K562 (cell line): ENCODE results near the gene CLEC17A. TPM values are rescaled to one million over a fixed set of nuclear protein-coding genes. Genes with fewer than 3 reads are reported as not detected.

Experiments
- CHD1 ChIP-seq: fragments of 200-600 bp; sonication (generic); IDR thresholded peaks from one replicate; pipeline ENCODE4 v1.6.1; 2012; ENCODE audit warnings: mild to moderate bottlenecking, moderate library complexity, low read length, inconsistent platforms
- CREM ChIP-seq: IDR thresholded peaks from 2 replicates; pipeline ENCODE4 v1.6.1; 2014; ENCODE audit warnings: antibody characterized with exemption, low read depth
- MAZ ChIP-seq, 2 experiments: fragments of 450-650 bp in 1 of 2; sonication (generic) in 1 of 2; formaldehyde crosslinking; IDR thresholded peaks in 1 of 2; conservative IDR thresholded peaks in 1 of 2; 2 replicates each; pipeline versions ENCODE4 v1.4.0 to v1.5.0; 2020; ENCODE audit warnings: mild to moderate bottlenecking in 1 of 2, missing genetic modification reagents in 1 of 2
- MCM7 ChIP-seq, 2 experiments: fragments of 450-650 bp; IDR thresholded peaks; 2 replicates each; pipeline ENCODE4 v1.6.1; 2016 to 2018
- NCOA6 ChIP-seq: fragments of 450-650 bp; IDR thresholded peaks from 2 replicates; pipeline ENCODE4 v1.6.1; 2017; ENCODE audit warnings: mild to moderate bottlenecking
- NFYB ChIP-seq: IDR thresholded peaks from 2 replicates; pipeline ENCODE4 v1.6.1; 2011; ENCODE audit warnings: mild to moderate bottlenecking, moderate library complexity; ENCODE audit not compliant: insufficient read length; ENCODE audit errors: extremely low read depth
- PURB ChIP-seq: sonication (generic); formaldehyde crosslinking; IDR thresholded peaks from 2 replicates; pipeline ENCODE4 v1.9.0; 2021; ENCODE audit warnings: low read depth, mild to moderate bottlenecking, missing genetic modification reagents
- RB1 ChIP-seq: fragments of 450-650 bp; IDR thresholded peaks from 2 replicates; pipeline ENCODE4 v1.6.1; 2017; ENCODE audit warnings: low read depth, mild to moderate bottlenecking
- SAP30 ChIP-seq: fragments of 200-600 bp; sonication (generic); IDR thresholded peaks from 2 replicates; pipeline ENCODE4 v1.6.1; 2012; ENCODE audit warnings: borderline replicate concordance, low read depth, mild to moderate bottlenecking, moderate library complexity, low read length, control low read depth, inconsistent platforms; ENCODE audit not compliant: insufficient read depth, poor library complexity, severe bottlenecking
- SOX6 ChIP-seq: fragments of 450-650 bp; IDR thresholded peaks from 2 replicates; pipeline ENCODE4 v1.6.1; 2014; ENCODE audit warnings: mild to moderate bottlenecking
- TCF3 ChIP-seq: sonication (generic); formaldehyde crosslinking; IDR thresholded peaks from 2 replicates; pipeline ENCODE4 v1.4.0; 2020; ENCODE audit warnings: mild to moderate bottlenecking, missing genetic modification reagents
- ZKSCAN1 ChIP-seq: fragments of 150-350 bp; IDR thresholded peaks from 2 replicates; pipeline ENCODE4 v1.6.1; 2016; ENCODE audit warnings: low read depth, low read length
- ZNF121 ChIP-seq: sonication (generic); formaldehyde crosslinking; conservative IDR thresholded peaks from 2 replicates; pipeline ENCODE4 v1.8.0; 2022; ENCODE audit warnings: missing genetic modification reagents
- ZNF217 ChIP-seq: sonication (generic); formaldehyde crosslinking; IDR thresholded peaks from 2 replicates; pipeline ENCODE4 v1.8.0; 2022; ENCODE audit warnings: mild to moderate bottlenecking, missing genetic modification reagents
- ZNF3 ChIP-seq: fragments of 250-450 bp; sonication (Bioruptor Pico); IDR thresholded peaks from 2 replicates; pipeline ENCODE4 v1.5.0; 2021; ENCODE audit warnings: mild to moderate bottlenecking, moderate library complexity
- polyA plus RNA-seq, 8 experiments: library from polyadenylated mRNA; depleted of rRNA in 4 of 8; stranded (reverse) in 5 of 8; unstranded in 3 of 8; fragments of >200 nt; fragmentation: Nextera tagmentation in 2 of 8; fragmentation: Illumina TruSeq in 1 of 8; extraction: Ambion mirVana in 2 of 8; extraction: Trizol in 1 of 8; gene quantifications; 2 replicates each; pipeline versions ENCODE4 v1.2.1 to v1.2.3, GENCODE V29; 2011 to 2014; ENCODE audit warnings: inconsistent platforms in 1 of 8, missing spikeins in 1 of 8
- total RNA-seq, 7 experiments: library from RNA; depleted of rRNA in 6 of 7; stranded (reverse); fragments of >200 nt in 6 of 7; fragmentation: Illumina TruSeq in 2 of 7; extraction: Trizol in 2 of 7; gene quantifications; 2 replicates each; pipeline versions ENCODE4 v1.2.1 to v1.2.3, GENCODE V29; 2011 to 2021; ENCODE audit warnings: low replicate concordance in 1 of 7
- TF ChIP-seq, protein P1 (sequence below): fragments of 250-450 bp; sonication (Bioruptor Pico); IDR thresholded peaks from 2 replicates; pipeline ENCODE4 v1.5.1; 2021; ENCODE audit warnings: mild to moderate bottlenecking
- TF ChIP-seq, protein P2 (sequence below): fragments of 450-650 bp; IDR thresholded peaks from 2 replicates; pipeline ENCODE4 v1.6.1; 2016; ENCODE audit warnings: mild to moderate bottlenecking, moderate library complexity

Gene CLEC17A
- total and polyA plus RNA-seq, 9 of the 15 experiments (the other 6 are each of a cell fraction or from before 2014, with no cell fraction given), result 0.03 TPM; not detected in 8

DNA sequence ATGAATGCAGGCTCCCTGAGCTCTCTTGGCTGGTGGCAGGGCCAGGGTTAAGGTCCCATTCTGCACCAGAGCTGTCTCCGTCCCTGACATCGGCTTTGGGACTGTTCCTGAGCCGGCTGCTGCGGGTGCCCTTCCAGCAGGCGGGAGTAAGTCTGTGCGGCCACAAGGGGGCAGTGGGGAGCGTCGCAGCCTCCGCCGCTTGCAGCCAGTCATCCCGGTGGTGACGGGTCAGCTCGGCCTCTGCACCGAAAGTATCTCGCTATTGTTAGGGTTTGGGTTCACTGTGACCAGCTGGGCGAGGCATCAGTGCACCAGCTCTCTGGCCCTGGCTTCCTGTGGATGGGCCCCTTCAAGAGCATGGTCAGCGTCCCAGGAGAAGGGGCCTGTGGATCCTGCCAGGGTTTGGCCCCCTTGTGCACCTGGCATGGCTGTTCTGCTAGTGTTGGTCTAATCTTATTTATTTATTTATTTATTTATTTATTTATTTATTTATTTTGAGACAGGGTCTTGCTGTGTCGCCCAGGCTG lies 26.2 kb upstream of the CLEC17A start (continued):
- TF ChIP-seq SOX6 (0 out of 2 replicates have a peak, but pooled peaks have one; percentile 18), ZNF217 (no peak), TCF3 (no peak), CHD1 (no peak), ZNF3 (CRISPR knock-in tag) (no peak), CREM (peak; percentile 78), NFYB (no peak), ZKSCAN1 (0 out of 2 replicates have a peak, but pooled peaks have one; percentile 29), RB1 (peak; percentile 89; the same call in 1 of the 2 replicates), NCOA6 (no peak), MAZ (CRISPR knock-in tag; conservative IDR thresholded peaks at IDR 0.05 in 1 of 2, IDR thresholded peaks at IDR 0.05 in 1 of 2) (peak in 1 of 2 experiments; percentile 42; a peak in 1 of 4 replicates), PURB (no peak), MCM7 (IDR thresholded peaks at IDR 0.05) (no peak), SAP30 (no peak), ZNF121 (CRISPR knock-in tag) (no peak)
- TF ChIP-seq, protein P1, sequence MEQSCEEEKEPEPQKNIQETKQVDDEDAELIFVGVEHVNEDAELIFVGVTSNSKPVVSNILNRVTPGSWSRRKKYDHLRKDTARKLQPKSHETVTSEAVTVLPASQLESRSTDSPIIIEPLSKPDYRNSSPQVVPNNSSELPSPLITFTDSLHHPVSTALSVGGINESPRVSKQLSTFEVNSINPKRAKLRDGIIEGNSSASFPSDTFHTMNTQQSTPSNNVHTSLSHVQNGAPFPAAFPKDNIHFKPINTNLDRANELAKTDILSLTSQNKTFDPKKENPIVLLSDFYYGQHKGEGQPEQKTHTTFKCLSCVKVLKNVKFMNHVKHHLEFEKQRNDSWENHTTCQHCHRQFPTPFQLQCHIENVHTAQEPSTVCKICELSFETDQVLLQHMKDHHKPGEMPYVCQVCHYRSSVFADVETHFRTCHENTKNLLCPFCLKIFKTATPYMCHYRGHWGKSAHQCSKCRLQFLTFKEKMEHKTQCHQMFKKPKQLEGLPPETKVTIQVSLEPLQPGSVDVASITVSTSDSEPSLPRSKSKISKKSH, result no peak
- TF ChIP-seq, protein P2, sequence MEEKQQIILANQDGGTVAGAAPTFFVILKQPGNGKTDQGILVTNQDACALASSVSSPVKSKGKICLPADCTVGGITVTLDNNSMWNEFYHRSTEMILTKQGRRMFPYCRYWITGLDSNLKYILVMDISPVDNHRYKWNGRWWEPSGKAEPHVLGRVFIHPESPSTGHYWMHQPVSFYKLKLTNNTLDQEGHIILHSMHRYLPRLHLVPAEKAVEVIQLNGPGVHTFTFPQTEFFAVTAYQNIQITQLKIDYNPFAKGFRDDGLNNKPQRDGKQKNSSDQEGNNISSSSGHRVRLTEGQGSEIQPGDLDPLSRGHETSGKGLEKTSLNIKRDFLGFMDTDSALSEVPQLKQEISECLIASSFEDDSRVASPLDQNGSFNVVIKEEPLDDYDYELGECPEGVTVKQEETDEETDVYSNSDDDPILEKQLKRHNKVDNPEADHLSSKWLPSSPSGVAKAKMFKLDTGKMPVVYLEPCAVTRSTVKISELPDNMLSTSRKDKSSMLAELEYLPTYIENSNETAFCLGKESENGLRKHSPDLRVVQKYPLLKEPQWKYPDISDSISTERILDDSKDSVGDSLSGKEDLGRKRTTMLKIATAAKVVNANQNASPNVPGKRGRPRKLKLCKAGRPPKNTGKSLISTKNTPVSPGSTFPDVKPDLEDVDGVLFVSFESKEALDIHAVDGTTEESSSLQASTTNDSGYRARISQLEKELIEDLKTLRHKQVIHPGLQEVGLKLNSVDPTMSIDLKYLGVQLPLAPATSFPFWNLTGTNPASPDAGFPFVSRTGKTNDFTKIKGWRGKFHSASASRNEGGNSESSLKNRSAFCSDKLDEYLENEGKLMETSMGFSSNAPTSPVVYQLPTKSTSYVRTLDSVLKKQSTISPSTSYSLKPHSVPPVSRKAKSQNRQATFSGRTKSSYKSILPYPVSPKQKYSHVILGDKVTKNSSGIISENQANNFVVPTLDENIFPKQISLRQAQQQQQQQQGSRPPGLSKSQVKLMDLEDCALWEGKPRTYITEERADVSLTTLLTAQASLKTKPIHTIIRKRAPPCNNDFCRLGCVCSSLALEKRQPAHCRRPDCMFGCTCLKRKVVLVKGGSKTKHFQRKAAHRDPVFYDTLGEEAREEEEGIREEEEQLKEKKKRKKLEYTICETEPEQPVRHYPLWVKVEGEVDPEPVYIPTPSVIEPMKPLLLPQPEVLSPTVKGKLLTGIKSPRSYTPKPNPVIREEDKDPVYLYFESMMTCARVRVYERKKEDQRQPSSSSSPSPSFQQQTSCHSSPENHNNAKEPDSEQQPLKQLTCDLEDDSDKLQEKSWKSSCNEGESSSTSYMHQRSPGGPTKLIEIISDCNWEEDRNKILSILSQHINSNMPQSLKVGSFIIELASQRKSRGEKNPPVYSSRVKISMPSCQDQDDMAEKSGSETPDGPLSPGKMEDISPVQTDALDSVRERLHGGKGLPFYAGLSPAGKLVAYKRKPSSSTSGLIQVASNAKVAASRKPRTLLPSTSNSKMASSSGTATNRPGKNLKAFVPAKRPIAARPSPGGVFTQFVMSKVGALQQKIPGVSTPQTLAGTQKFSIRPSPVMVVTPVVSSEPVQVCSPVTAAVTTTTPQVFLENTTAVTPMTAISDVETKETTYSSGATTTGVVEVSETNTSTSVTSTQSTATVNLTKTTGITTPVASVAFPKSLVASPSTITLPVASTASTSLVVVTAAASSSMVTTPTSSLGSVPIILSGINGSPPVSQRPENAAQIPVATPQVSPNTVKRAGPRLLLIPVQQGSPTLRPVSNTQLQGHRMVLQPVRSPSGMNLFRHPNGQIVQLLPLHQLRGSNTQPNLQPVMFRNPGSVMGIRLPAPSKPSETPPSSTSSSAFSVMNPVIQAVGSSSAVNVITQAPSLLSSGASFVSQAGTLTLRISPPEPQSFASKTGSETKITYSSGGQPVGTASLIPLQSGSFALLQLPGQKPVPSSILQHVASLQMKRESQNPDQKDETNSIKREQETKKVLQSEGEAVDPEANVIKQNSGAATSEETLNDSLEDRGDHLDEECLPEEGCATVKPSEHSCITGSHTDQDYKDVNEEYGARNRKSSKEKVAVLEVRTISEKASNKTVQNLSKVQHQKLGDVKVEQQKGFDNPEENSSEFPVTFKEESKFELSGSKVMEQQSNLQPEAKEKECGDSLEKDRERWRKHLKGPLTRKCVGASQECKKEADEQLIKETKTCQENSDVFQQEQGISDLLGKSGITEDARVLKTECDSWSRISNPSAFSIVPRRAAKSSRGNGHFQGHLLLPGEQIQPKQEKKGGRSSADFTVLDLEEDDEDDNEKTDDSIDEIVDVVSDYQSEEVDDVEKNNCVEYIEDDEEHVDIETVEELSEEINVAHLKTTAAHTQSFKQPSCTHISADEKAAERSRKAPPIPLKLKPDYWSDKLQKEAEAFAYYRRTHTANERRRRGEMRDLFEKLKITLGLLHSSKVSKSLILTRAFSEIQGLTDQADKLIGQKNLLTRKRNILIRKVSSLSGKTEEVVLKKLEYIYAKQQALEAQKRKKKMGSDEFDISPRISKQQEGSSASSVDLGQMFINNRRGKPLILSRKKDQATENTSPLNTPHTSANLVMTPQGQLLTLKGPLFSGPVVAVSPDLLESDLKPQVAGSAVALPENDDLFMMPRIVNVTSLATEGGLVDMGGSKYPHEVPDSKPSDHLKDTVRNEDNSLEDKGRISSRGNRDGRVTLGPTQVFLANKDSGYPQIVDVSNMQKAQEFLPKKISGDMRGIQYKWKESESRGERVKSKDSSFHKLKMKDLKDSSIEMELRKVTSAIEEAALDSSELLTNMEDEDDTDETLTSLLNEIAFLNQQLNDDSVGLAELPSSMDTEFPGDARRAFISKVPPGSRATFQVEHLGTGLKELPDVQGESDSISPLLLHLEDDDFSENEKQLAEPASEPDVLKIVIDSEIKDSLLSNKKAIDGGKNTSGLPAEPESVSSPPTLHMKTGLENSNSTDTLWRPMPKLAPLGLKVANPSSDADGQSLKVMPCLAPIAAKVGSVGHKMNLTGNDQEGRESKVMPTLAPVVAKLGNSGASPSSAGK, result no peak
